Epithelial cell of proximal tubule (primary cell): Measurements from ENCODE around the gene PDXK. TPM values are rescaled to one million over a fixed set of nuclear protein-coding genes. Genes with fewer than 3 reads are reported as not detected.

Experiments
- DNase-seq: peaks from one replicate; pipeline ENCODE4 v3.0.0-alpha.2; 2011; ENCODE audit warnings: low read depth
- H3K4me3 ChIP-seq: 2 replicates; pipeline ENCODE4 v1.5.1; 2011; ENCODE audit warnings: low read depth, mild to moderate bottlenecking, low read length
- CTCF ChIP-seq: conservative IDR thresholded peaks from 2 replicates; pipeline ENCODE4 v1.5.1; 2012; ENCODE audit warnings: low read depth, mild to moderate bottlenecking, low read length
- total RNA-seq: library from RNA; depleted of rRNA; stranded (reverse); fragments of >200 nt; gene quantifications from 2 replicates; pipeline ENCODE4 v1.2.3, GENCODE V29; 2015

PDXK gene
- total RNA-seq, 1 donor from 2014 or later = 130 TPM

- DNase-seq = no peak
- no peak overlapping the region for H3K4me3 ChIP-seq
Measured at GRCh38 chr21:43748622-43749021, 29.7 kb downstream of the PDXK start.

DNA sequence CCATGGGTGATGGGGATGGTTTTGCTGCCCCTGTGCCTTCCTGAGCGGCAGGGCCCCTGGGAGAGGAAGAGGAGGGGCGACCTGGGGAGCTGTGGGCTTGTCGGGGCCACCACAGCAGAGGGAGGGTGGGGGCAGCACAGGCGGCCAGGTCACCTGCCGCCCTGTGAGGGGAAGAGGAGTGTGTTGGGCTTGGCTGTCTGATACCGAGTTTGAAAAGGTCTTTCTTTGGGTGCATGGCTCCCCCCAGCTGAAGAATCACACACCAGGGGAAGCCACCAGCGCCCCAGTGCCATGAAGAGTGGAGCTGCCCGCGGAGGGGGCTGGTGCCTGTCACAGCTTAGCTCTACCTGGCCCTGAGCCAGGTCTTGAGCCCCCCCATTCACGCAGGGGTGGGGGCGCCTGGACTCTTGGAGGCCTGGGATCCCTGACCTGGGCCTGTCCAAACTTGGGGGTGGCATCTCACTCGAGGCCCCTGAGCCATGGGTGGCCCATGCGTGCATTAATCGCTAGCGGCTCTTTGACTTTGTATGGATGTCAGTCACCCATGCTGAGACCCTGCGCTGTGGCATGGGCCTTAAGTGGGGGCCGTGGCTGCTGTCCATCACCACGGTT, 30.8 kb downstream of the PDXK start:
- no peak for DNase-seq
- H3K4me3 ChIP-seq = no peak overlapping the region
- TF ChIP-seq CTCF = no peak

More at GRCh38 chr21:43748622-43749021, 29.7 kb downstream of the PDXK start:
- no peak for TF ChIP-seq CTCF

DNA sequence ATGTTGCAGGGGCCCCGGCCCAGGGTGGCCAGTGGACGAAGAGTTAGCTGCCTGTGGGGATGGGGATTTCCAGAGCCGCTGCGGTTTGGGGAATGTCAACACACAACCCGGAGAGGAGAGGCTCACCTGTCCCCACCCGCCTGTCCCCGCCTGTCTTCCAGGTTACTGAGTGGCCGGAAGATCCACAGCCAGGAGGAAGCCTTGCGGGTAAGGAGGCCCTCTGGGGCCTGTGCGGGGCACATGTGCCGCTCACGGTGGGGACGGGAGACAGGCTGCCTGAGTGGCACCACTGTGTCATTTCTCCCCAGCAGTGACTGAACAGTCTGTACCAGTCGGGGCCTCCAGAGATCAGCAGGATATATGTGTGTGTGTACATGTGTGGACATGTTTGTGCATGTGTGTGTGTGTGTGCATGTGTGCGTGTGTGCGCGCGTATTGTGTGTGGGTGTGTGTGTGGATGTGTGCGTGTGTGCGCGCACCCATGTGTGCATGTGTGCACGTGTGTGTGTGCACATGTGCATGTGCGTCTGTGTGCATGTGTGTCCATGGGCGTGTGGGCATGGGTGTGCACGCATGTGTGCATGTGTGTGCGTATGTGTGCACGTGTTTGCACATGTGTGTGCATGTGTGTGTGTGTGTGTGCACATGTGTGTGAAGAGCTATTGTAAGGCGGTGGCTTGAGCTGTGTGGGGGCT, 31.6 kb downstream of the PDXK start:
- no peak for DNase-seq
- TF ChIP-seq CTCF = no peak
- no peak overlapping the region for H3K4me3 ChIP-seq

- DNase-seq = no peak
- no peak for TF ChIP-seq CTCF
- H3K4me3 ChIP-seq = no peak overlapping the region
Measured at GRCh38 chr21:43751955-43752591, 33.1 kb downstream of the PDXK start.

GRCh38 chr21:43752758-43753438, 34.0 kb downstream of the PDXK start:
- no peak for DNase-seq
- no peak for TF ChIP-seq CTCF
- H3K4me3 ChIP-seq = no peak overlapping the region

DNA sequence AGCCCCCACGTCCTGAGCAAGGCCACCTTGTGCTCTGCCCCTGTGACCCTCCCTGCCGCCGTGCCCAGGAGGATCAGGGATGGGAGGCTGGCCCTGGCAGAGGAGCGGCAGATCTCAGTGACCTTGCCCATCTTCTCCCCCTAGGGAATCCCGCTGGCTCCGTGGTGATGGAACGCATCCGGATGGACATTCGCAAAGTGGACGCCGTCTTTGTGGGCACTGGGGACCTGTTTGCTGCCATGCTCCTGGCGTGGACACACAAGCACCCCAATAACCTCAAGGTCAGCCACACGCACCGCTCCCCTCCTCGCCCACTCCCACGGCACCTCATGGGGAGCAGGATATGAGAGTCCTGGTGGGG, 34.5 kb downstream of the PDXK start:
- no peak for TF ChIP-seq CTCF
- no peak for DNase-seq
- H3K4me3 ChIP-seq = no peak overlapping the region
